ENCODE data around the gene PRDM13. TPM values are rescaled to one million over a fixed set of nuclear protein-coding genes. Genes with fewer than 3 reads are reported as not detected.
"Not testable (repeated sequence)": the region's sequence is repeated elsewhere in the genome, so short reads cannot be mapped to it uniquely, and the experiment has no call there.

PRDM13 gene
- total RNA-seq, 1 donor, result under 0.01 TPM

DNA sequence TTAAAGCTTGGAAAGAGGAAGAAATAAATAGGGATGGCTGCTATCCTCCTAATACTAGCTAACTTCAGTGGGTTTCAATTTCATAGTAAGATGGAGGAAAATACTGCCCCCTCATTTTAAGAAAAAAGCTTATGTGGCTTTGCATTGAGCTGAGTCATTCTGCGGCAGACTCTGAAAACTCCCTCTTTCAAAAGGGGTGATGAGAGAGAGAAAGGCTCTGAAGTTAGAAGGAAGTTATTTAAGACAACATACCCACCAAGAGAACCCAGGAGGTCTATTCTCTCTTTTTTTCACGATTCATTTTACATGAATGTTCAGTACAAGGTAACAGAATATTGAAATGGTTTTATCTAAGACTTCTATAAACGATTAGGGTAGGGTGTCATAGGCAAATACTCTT, 4.5 kb downstream of the PRDM13 start:
- H3K27me3 ChIP-seq (ENCODE audit: insufficient read depth, low read length), result peaks cover 98% of the 10 kb centered on the region
- H3K4me1 ChIP-seq (ENCODE audit: insufficient read depth, low read length), result peaks cover 24% of the 10 kb centered on the region
- H3K4me3 ChIP-seq (ENCODE audit: low read length), result no peak overlapping the region
- H3K9me3 ChIP-seq (ENCODE audit: low read depth, low read length), result no peaks in the 10 kb centered on the region

DNA sequence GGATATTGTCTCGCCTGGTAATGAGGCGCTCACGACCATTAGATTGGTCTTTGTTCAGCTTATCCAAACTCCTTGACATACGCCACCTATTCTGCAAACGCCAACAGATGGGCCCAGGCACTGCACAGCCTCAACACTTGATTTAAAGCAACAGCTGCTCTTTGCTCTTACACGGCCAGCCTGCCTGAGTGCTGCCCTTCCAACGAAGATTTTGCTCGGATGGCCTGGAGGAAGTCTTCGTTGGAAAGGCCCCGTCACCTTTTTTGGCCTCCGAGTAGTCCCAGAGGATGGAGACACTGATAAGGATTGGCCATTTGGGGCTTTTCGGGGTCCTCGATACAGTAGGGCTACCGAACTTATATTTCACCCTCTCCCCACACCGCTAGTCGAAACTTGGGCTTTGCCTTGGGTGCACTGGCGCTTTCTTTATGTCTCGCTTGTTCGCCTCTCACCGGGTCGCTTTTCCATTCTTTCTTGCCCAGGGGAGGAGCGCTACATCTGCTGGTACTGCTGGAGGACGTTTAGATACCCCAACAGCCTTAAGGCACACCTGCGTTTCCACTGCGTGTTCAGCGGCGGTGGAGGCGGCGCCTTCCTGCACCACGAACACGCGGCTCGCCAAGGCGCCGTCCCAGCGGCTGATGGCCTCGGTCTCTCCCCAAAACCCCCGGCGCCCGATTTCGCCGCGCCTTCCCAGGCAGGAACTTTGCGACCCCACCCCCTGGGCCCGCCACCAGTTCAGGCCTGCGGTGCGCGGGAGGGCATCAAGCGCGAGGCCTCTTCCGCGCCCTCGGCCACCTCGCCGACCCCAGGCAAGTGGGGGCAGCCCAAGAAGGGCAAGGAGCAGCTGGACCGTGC, 6.1 kb downstream of the PRDM13 start:
- Histone ChIP-seq H3K4me1 (ENCODE audit: insufficient read depth, low read length) (peaks cover 21% of the 10 kb centered on the region), H3K27me3 (ENCODE audit: insufficient read depth, low read length) (peaks cover 98% of the 10 kb centered on the region), H3K4me3 (ENCODE audit: low read length) (no peak overlapping the region), H3K9me3 (ENCODE audit: low read depth, low read length) (no peaks in the 10 kb centered on the region)

DNA sequence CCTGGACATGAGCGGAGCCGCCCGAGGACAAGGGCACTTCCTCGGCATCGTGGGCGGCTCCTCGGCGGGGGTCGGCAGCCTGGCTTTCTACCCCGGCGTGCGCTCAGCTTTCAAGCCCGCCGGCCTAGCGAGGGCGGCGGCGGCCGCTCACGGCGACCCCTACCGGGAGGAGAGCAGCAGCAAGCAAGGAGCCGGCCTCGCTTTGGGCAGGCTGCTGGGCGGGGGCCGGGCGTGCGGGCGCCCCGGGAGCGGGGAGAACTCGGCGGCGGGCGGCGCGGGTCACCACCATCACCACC, 6.7 kb downstream of the PRDM13 start:
- peaks cover 98% of the 10 kb centered on the region for H3K27me3 ChIP-seq (ENCODE audit: insufficient read depth, low read length)
- no peaks in the 10 kb centered on the region for H3K9me3 ChIP-seq (ENCODE audit: low read depth, low read length)
- no peak overlapping the region for H3K4me3 ChIP-seq (ENCODE audit: low read length)
- H3K4me1 ChIP-seq (ENCODE audit: insufficient read depth, low read length), result peaks cover 21% of the 10 kb centered on the region

DNA sequence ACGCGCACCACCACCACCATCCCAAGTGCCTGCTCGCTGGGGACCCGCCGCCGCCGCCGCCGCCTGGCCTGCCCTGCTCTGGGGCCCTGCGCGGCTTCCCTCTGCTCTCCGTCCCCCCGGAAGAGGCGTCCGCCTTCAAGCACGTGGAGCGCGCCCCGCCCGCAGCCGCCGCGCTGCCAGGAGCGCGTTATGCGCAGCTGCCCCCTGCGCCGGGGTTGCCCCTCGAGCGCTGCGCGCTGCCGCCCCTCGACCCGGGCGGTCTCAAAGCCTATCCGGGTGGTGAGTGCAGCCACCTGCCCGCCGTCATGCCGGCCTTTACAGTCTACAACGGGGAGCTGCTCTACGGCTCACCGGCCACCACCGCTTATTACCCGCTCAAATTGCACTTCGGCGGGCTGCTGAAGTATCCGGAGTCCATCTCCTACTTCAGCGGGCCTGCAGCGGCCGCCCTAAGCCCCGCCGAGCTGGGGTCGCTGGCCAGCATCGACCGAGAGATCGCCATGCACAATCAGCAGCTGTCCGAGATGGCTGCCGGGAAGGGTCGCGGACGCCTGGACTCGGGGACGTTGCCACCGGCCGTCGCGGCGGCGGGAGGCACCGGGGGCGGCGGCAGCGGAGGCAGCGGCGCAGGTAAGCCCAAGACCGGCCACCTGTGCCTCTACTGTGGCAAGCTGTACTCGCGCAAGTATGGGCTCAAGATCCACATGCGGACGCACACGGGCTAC, 7.2 kb downstream of the PRDM13 start:
- Histone ChIP-seq H3K9me3 (ENCODE audit: low read depth, low read length) (no peaks in the 10 kb centered on the region), H3K4me3 (ENCODE audit: low read length) (peak overlapping the region; percentile 14), H3K4me1 (ENCODE audit: insufficient read depth, low read length) (peaks cover 21% of the 10 kb centered on the region), H3K27me3 (ENCODE audit: insufficient read depth, low read length) (peaks cover 98% of the 10 kb centered on the region)

DNA sequence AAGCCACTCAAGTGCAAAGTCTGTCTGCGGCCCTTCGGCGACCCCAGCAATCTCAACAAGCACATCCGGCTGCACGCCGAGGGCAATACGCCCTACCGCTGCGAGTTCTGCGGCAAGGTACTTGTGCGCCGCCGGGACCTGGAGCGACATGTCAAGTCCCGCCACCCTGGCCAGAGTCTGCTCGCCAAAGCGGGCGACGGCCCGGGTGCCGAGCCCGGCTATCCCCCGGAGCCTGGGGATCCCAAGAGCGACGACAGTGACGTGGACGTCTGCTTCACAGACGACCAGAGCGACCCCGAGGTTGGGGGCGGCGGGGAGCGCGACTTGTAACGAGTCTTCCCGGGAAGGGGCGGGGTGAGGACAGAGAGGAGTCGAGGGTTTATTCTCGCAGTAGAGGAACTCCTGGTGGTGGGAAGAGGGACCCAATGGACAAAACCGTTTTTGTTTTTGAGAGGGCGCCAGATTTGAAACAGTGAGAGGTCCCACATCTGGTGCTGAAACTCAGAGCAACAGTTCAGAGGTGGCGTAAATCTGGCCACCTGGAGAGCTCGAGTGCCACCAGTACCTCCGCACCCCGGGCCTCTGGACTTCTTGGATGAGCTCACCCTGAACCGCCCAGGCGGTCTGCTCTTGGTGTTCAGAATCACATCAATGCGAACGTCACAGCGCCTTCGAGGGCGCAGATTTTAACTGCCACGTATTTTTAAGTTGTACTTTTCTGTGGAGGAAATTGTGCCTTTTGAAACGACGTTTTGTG, 8.0 kb downstream of the PRDM13 start:
- peaks cover 21% of the 10 kb centered on the region for H3K4me1 ChIP-seq (ENCODE audit: insufficient read depth, low read length)
- no peaks in the 10 kb centered on the region for H3K9me3 ChIP-seq (ENCODE audit: low read depth, low read length)
- peaks cover 98% of the 10 kb centered on the region for H3K27me3 ChIP-seq (ENCODE audit: insufficient read depth, low read length)
- peak overlapping the region; percentile 14 for H3K4me3 ChIP-seq (ENCODE audit: low read length)

DNA sequence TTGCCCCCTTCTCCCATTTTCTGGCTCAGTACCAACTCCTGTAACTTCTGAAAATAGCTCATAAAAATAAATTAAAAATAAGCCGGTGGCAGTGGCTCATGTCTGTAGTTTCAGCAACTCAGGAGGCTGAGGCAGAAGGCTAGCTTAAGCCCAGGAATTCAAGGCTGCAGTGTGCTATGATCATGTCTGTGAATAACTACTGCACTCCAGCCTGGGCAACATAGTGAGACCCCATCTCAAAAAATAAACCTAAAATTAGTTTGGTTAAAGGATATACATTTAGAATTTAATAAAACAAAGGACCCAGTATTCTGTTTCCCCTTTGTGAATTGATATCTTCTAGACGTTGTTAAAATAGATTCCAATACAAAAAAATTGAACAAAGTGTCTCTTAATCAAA, 10.5 kb downstream of the PRDM13 start:
- Histone ChIP-seq H3K4me1 (ENCODE audit: insufficient read depth, low read length) (peaks cover 21% of the 10 kb centered on the region), H3K27me3 (ENCODE audit: insufficient read depth, low read length) (peaks cover 98% of the 10 kb centered on the region), H3K9me3 (ENCODE audit: low read depth, low read length) (no peaks in the 10 kb centered on the region), H3K4me3 (ENCODE audit: low read length) (no peak overlapping the region)

DNA sequence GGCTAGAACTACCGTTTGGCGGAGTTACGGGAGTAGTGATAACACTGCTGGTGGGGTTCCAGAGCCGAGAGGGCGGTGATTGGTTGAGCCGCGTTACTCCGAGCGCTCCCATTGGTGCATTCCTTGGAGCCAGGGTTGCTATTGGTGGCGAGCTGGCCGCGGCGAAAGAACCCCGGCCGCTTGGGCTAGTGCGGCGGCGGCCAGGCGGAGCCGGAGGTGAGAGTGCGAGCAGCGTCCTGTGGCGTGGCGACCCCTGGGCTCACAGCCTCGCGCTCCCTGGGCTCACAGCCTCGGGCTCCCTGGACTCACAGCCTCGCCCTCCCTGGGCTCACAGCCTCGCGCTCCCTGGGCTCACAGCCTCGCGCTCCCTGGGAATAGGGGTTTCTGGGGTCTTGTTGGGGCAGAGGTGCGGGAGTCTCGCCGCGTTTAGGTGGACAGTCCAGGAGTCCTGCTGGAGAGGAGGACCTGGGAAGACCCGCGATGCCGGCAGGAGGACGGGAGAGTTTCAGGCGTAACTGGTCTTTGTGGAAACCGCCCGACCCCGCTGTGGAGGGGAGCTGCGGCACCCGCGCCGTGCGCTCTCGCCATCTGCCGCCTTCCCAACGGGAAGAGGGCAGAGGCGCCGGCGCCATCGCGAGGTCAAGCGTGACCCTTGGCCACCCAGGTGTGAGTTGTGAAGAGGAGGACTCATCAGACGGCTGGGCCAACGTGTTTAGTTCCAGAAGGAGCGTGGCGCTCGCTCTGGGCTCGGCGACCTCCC, 12.2 kb downstream of the PRDM13 start:
- Histone ChIP-seq H3K27me3 (ENCODE audit: insufficient read depth, low read length) (peaks cover 99% of the 10 kb centered on the region), H3K9me3 (ENCODE audit: low read depth, low read length) (no peaks in the 10 kb centered on the region), H3K4me3 (ENCODE audit: low read length) (no peak overlapping the region), H3K4me1 (ENCODE audit: insufficient read depth, low read length) (peaks cover 12% of the 10 kb centered on the region)

DNA sequence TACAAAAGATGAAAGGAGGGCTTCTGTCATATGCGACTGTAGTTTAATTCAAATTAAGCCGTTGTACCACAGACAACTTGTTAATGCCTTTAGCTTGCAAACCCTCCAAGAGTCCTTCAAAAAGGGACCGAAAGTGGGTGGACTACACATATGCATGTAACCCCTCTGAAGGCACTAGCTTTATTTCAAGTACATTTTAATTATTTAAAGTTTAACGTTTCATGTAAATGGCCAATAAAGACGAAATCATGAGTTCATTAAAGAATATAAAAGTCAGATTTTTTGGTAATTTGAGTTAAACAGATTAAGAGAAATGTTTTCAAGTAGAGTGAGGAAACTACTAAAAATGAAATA, 12.8 kb downstream of the PRDM13 start:
- Histone ChIP-seq H3K27me3 (ENCODE audit: insufficient read depth, low read length) (peaks cover 99% of the 10 kb centered on the region), H3K4me1 (ENCODE audit: insufficient read depth, low read length) (peaks cover 7% of the 10 kb centered on the region), H3K4me3 (ENCODE audit: low read length) (no peak overlapping the region), H3K9me3 (ENCODE audit: low read depth, low read length) (no peaks in the 10 kb centered on the region)

DNA sequence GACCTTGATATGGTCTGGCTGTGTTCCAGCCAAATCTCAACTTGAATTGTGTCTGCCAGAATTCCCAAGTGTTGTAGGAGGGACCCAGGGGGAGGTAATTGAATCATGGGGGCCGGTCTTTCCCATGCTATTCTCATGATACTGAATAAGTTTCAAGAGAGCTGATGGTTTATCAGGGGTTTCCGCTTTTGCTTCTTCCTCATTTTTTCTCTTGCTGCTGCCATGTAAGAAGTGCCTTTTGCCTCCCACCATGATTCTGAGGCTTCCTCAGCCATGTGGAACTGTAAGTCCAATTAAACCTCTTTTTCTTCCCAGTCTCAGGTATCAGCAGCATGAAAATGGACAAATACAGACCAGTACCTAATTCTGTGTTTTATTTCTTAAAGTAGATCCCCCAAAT, 15.4 kb downstream of the PRDM13 start:
- not testable (repeated sequence) for H3K9me3 ChIP-seq (ENCODE audit: low read depth, low read length); H3K4me3 ChIP-seq (ENCODE audit: low read length); H3K4me1 ChIP-seq (ENCODE audit: insufficient read depth, low read length)
- H3K27me3 ChIP-seq (ENCODE audit: insufficient read depth, low read length), result peaks cover 81% of the 10 kb centered on the region

DNA sequence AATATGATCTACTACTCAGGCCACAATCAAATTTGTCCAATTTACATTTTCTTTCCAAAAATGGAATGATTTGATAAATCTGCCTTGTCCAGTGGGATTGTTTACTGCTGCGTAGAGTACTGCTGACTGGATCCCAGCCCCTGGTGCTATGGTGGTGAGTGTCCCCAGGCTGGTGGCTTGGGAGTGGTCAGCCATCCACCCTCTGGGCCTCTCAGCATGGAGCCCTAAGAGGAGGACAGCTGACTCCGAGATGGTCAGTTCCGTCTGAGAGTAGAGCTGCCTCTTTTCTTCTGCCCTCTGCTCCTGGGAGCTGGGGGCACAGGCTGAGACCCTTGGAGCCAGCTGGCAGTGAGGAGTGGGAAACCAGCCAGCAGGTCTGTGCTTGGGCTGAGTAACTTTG, 22.7 kb downstream of the PRDM13 start:
- peaks cover 51% of the 10 kb centered on the region for H3K27me3 ChIP-seq (ENCODE audit: insufficient read depth, low read length)

DNA sequence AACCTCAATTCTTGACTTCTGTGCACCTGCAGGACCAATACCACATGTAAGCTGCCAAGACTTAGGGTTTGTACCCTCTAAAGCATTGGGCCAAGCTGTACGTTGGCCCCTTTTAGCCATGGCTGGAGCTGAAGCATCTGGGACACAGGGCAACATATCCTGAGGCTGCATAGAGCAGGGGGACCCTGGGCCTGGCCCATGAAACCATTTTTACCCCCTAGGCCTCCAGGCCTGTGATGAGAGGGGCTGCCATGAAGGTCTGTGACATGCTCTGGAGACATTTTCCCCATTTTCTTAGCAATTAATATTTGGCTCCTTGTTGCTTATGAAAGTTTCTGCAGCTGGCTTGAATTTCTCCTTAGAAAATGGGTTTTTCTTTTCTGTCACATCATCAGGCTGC, 31.0 kb downstream of the PRDM13 start:
- Histone ChIP-seq H3K4me3 (ENCODE audit: low read length) (no peak overlapping the region), H3K9me3 (ENCODE audit: low read depth, low read length) (peaks cover 7% of the 10 kb centered on the region), H3K27me3 (ENCODE audit: insufficient read depth, low read length) (peaks cover 32% of the 10 kb centered on the region), H3K4me1 (ENCODE audit: insufficient read depth, low read length) (no peaks in the 10 kb centered on the region)

More for the DNA sequence above, 22.7 kb downstream of the PRDM13 start:
- H3K4me1 ChIP-seq (ENCODE audit: insufficient read depth, low read length), result no peaks in the 10 kb centered on the region
- no peak overlapping the region for H3K4me3 ChIP-seq (ENCODE audit: low read length)
- H3K9me3 ChIP-seq (ENCODE audit: low read depth, low read length), result no peaks in the 10 kb centered on the region

DNA sequence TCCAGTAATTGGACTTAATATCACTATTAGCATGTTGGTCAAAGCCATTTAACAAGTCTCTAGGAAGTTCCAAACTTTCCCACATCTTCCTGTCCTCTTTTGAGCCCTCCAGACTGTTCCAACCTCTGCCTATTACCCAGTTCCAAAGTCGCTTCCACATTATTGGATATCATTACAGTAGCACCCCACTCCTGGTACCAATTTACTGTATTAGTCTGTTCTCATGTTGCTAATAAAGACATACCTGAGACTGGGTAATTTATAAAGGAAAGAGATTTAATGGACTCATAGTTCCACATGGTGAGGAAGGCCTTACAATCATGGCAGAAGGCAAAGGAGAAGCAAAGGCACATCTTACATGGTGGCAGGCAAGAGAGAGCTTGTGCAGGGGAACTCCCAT, 31.7 kb downstream of the PRDM13 start:
- peaks cover 26% of the 10 kb centered on the region for H3K27me3 ChIP-seq (ENCODE audit: insufficient read depth, low read length)
- H3K4me1 ChIP-seq (ENCODE audit: insufficient read depth, low read length); H3K4me3 ChIP-seq (ENCODE audit: low read length); H3K9me3 ChIP-seq (ENCODE audit: low read depth, low read length): not testable (repeated sequence)

DNA sequence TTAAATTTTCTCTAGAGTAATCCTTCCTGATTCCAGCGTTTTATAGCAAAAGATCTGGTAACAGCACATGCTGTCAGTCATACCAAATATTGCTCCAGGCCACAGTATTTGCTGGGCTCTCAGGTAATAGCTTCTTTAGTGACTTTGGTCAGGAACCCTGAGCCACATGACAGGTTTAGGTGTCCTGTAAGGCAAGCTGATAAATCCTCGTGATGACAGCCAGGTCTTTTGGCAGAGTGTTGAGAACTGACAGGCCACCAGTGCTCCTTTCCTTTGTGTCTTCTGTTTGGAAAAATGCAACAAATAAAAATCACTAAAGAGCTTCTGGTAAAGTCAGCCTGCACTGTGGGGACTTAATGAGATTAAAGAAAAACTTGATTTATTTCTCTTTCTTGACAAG, 34.6 kb downstream of the PRDM13 start:
- no peak overlapping the region for H3K4me3 ChIP-seq (ENCODE audit: low read length)
- H3K4me1 ChIP-seq (ENCODE audit: insufficient read depth, low read length), result no peaks in the 10 kb centered on the region
- peaks cover 18% of the 10 kb centered on the region for H3K27me3 ChIP-seq (ENCODE audit: insufficient read depth, low read length)
- peaks cover 7% of the 10 kb centered on the region for H3K9me3 ChIP-seq (ENCODE audit: low read depth, low read length)

DNA sequence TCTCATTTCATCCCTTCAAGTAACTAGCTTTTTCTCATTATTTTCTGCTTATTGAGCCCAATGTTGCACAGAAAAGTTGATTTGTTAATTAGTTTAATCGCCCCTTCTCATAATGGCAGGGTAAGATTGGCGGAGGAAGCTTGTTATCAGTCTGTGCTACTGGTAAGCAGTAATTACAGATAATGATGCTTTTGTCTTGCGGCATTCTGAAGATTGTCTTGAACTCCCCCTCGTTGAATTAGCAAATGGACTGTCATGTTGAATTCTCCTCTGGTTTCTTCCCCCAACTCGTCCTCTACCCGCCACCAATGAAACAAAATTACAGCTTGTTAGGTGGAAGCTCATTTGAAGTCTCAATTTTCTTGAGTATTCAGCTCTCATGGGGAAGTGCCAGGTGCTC, 39.4 kb downstream of the PRDM13 start:
- H3K4me3 ChIP-seq (ENCODE audit: low read length), result no peak overlapping the region
- no peaks in the 10 kb centered on the region for H3K4me1 ChIP-seq (ENCODE audit: insufficient read depth, low read length)
- H3K9me3 ChIP-seq (ENCODE audit: low read depth, low read length), result no peaks in the 10 kb centered on the region
- peaks cover 12% of the 10 kb centered on the region for H3K27me3 ChIP-seq (ENCODE audit: insufficient read depth, low read length)

DNA sequence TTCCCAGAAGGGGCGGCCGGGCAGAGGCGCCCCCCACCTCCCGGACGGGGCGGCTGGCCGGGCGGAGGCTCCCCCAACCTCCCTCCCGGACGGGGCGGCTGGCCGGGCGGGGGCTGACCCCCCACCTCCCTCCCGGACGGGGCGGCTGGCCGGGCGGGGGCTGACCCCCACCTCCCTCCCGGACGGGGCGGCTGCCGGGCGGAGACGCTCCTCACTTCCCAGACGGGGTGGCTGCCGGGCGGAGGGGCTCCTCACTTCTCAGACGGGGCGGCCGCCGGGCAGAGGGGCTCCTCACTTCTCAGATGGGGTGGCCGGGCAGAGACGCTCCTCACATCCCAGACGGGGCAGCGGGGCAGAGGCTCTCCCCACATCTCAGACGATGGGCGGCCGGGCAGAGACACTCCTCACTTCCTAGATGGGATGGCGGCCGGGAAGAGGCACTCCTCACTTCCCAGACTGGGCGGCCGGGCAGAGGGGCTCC, 43.5 kb downstream of the PRDM13 start:
- H3K9me3 ChIP-seq (ENCODE audit: low read depth, low read length); H3K27me3 ChIP-seq (ENCODE audit: insufficient read depth, low read length); H3K4me1 ChIP-seq (ENCODE audit: insufficient read depth, low read length); H3K4me3 ChIP-seq (ENCODE audit: low read length): not testable (repeated sequence)
